ENCODE data around the gene CIBAR2.

The CIBAR2 gene

DNA sequence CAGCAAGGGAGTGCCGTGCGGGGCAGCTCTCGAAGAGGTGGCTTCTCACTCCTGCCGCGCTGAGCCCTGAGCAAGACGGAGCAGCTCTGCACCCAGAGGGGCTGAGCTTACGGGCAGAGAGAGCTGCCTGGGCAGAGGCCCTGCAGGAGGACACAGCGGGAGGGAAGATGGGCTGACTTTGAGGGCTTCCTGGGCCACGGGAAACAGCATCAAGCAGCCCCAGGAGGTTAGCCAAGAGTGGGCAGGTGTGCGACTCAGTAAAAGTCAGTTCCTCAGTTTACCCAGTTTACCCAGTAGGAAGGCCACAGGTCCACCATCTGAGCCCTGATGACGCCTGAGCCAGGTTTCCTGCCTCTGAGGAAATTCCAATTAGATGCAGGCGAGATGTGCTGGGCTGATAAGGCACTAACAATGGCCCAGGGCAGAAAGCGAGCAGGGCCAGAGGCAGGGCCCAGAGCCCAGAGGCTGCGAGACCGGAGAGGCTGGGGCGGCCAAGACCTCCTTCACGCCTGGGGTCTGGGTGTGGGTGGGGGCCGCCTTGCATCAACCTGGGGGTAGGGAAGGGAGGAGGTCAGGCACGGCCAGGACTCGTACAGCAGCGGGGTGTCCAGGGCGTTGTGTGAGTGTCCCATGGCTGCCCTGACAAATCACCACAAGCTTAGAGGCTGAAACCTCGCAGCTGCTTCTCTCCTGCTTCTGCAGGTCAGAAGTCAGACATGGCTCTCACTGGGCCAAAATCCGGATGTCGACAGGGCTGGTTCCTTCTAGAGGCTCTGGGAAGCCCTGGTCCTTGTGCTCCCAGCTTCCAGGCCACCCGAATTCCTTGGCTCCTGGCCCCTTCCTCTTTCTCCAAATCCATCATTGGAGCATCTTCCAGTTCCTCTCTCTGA is 32.0 kb upstream of the CIBAR2 start:
- no peak for DNase-seq (ENCODE audit: low spot score)

DNA sequence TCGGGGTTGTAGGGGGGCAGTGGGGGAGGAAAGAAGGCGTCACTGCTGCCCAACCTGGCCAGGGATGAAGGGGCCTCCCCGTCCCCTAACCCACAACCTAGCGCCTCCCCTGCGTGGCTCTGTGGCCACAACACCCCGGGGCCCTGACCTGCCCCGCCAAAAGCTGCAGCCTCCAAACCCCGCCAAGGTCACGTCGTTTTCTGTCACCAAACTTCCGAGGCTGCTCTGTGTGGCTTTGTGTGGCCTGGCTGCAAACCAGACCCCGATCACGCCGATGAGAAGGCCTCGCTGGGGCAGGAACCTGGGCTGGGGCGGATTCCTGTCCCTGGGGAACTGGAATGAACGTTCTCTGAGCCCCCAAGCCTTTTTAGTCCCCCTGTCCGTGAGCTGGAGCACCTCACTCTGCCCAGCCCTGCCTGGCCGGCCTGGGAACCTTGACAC is 30.5 kb upstream of the CIBAR2 start:
- DNase-seq (ENCODE audit: low spot score), result no peak

DNA sequence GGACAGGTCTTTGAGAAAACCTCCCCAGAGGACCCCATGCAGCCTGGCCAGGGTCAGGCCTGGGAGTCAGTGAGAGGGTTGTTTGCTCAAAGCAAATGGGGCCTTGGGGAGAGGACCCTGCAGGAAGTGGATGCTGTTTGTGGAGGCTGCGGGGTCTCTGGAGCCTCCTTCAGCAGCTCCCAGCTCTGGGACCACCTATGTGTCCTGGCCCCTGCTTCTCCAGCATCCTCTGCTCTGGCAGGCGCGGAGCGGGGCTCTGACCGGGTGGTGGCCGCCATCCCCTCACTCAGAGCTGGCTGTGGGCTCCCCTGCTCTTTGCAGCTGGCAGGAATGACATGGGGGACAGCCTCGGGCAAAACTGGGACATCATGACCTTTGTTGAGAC is 29.8 kb upstream of the CIBAR2 start:
- no peak for DNase-seq (ENCODE audit: low spot score)

DNA sequence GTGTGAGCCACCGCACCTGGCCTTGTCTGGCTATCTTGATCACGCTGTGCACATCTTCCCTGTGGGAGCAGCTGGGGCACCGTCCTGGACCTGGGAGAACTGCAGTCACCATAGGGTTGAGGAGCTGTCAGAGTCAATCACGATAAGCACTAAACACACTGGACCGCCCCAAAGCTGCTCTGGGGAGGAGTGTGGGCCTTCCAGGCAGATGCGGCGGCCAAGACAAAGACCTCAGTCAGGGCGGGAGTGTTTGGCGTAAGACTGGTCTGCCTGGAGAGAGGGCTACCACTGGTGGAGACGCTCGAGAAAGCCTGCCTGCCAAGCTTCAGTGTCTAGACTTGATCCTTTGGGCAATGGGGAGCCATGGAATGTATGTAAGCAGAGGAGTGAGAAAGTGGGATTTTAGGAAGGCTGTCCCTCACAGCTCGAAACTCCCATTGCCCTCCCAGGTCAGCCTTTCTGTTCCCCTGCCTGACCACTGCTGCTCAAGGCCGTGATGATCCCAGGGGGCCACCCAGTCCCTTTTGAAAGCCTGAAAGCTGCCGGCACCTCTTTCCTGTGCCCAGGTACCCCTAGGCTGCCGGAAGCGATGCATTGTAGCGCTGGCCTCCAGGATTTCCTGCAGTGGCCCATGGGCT is 29.3 kb upstream of the CIBAR2 start:
- DNase-seq (ENCODE audit: low spot score), result no peak

DNA sequence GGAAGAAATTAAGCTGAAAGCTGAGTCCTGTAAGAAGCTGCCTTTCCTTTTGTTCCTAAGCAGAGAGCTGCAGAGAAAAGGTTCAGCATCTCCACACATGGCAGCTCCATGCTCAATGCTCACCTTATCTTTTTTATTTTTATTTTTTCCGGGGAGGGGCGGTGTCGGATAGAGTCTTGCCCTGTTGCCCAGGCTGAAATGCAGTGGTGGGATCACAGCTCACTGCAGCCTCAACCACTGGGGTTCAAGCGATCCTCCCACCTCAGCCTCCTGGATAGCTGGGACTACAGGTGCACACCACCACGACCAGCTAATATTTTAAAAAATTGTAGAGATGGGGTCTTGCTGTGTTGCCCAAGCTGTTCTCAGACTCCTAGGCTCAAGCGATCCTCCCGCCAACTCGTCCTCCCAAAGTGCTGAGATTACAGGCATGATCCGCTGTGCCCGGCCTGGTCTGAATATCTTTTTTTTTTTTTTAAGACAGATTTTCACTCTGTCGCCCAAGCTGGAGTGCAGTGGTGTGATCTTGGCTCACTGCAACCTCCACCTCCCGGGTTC is 28.3 kb upstream of the CIBAR2 start:
- DNase-seq (ENCODE audit: low spot score), result no peak

DNA sequence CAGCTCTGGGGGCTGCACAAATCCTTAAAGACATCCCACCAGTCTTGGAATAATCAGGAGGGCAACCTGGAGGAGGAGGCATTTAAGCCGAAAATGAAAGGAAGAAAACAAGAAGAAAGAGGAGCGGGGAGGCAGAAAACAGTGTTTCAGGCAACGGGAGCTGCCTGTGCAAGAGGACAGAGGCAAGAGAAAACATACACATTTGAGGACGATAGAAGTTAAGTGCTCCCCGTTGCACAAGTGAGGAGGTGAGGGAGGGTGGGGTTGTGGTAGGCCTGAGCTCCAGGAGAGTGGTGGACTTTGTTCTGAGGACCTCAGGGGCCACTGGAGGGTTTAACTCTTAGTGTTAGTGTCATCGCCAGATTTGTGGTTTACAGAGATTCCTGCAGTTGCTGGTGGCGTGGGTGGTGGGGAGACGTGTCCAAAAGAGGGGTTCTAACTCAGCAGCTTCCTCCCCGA is 27.6 kb upstream of the CIBAR2 start:
- DNase-seq (ENCODE audit: low spot score), result no peak

DNA sequence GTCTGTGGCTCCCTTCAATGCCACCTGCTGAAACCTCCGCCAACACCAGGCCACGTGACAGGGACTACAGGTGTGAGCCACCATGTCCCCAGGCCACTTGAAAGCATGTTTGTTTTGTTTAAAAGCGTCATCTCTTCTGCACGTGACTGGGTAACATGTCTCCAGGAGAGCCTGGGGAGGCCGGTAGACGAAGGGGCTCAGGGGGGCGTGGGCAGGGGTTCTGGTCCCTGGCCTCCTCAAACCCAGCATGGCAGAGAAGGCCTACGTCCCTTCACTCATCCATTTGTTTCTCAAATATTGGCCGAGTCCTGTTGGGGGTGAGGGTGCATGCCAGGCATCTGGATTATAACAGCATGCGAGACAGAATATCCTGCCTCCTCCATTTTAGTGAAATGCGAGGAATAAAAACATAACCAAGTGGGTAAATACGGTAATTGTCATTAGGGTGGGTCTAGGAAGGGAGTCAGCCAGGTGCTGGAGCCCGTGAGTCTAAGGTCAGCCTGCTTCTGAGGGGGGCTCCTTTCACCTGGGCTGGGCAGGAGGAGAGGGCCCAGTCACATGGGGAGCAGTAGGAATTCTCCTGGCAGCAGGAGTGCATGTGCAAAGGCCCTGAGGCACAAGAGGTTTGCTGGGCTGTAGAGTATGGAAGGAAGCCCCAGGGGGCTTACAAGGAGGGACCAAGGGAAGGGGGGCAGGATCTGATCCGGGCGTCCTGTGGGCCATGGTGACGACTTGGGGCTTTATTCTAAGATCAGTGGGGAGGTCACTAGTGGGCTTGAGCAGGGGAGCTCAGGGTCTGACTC is 26.8 kb upstream of the CIBAR2 start:
- DNase-seq (ENCODE audit: low spot score), result no peak

DNA sequence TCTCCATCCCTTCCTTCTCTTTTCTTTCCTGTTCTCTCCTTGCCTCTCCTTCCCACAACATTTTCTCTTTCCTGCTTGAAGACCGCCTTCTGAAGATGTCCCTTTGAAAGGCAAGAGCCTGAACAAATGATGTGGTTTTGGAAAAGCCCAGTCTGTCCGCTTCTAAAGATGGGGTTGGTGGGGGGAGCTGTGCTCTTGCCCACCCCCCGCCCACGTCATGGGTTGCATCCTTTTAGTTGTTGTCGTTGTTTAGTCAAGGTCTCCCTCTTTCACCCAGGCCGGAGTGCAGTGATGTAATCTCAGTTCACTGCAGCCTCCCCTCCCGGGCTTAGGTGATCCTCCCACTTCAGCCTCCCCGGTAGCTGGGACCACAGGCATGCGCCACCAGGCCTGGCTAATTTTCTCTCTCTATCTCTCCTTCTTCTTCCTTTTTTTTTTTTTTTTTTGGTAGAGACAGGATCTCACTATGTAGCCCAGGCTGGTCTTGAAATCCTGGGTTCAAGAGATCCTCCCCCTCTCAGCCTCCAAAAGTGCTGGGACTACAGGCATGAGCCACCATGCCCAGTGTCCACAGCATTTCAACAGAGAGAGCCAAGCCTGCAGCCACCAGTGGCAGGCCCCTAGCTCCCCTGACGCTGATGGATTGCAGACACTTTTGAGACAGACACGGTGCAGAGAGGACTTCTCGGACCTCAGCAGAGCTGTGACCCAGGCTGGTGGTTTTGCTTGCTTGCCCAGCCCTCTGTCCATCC is 26.0 kb upstream of the CIBAR2 start:
- no peak for DNase-seq (ENCODE audit: low spot score)

DNA sequence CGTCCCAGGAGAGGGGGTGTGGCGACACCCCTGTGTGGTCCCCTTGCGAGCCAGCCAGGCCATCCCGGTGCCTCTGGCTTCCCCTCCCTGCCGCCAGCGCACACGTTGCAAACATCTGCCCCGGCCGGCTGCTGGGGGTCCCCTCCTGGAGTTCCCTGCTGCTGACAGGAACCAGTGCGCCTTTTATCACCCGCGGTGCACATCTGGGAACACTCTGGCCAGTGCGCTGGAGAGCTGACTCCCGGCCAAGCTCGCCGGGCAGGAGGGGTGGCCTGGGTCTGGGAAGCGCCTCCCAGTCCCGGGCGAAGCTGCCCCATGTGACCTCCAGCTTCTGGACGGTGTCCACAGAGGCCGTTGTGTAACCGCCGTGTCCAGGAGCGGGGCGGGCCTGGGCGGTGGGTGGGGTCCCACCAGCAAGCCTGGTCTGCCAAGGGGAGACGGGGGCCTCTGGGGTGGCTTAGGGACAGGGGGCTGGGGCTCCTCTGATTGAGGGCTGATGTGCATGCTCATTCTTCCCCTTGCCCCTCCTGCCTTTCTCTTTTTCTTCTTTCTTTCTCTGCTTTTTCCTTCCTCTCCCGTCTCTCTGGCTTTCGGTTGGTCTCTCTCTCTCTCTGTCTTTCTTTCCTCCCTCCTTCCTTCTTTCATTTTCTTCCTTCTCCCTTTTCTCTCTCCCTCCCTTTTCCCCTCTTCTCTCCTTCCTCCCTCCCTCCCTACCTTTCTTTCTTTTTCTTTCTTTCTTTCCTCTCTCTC is 25.2 kb upstream of the CIBAR2 start:
- DNase-seq (ENCODE audit: low spot score), result peak; percentile 90

DNA sequence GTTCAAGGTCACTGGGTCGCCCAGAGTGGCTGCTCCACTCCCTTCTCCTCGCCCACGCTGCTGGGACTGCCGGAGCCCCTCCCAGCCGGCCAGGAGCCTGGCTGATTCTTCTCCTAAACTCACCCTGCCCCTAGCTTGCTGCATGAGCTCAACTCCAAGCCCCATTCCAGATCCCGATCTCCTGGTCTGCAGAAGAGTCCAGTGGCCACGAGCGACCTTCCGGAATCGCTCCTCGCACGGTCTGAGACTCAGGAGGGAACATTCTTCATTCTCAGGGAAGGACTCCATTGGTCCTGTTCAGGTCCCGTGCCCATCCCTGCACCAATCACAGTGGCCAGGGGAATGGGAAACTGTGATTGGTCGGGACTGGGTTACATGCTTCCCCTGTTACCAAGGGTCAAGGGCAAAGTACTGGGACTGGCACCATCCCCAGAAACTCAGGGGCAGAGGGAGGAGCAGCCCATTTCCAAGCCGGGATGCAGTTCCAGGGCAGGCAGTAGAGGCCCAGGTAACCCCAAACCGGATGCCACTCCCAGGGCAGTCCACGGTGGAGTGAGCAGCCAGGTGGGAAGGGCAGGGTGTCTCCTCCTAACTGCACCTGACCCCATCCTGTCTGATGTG is 24.5 kb upstream of the CIBAR2 start:
- DNase-seq (ENCODE audit: low spot score), result no peak

DNA sequence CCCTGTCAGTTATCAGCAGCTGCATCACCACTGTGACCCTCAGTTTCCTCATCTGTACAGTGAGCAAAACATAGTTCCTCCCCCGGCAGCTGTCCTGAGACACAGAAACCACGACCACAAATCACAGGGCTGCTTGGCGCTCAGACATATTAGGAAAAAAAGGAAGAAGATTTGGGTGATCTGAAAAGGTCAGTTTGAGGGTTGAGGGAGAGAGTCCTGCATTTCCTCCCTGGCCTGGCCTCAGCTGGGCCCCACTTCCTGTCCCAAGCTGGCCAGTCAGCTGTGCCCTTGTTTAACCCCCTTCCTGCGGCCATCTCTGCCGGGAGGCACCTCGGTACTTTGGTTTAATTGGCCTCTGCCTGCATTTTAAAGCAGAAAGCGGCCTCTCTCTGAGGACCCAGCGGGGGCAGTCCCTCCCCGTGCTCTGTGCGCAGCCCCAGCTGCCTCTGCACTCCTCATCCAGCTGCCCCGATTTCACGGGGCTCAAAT is 24.0 kb upstream of the CIBAR2 start:
- peak; percentile 82 for DNase-seq (ENCODE audit: low spot score)

DNA sequence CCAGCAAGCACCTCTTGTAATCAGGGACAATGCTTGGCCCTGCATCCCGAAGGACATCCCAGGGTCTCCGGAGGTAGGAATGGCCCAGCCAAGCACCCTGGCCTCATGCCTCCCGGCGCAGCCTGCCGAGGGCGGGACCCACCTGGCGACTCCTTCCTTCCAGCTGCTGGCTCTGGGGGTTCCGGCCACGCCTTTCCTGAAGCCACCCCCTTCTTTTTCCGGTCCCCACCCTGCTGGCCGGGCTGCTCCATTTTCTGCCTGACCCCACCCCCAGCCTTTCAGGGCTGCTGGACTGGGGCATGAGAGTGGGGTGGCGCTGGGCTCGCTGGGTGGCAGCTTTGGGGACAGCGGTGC is 22.5 kb upstream of the CIBAR2 start:
- no peak for DNase-seq (ENCODE audit: low spot score)

DNA sequence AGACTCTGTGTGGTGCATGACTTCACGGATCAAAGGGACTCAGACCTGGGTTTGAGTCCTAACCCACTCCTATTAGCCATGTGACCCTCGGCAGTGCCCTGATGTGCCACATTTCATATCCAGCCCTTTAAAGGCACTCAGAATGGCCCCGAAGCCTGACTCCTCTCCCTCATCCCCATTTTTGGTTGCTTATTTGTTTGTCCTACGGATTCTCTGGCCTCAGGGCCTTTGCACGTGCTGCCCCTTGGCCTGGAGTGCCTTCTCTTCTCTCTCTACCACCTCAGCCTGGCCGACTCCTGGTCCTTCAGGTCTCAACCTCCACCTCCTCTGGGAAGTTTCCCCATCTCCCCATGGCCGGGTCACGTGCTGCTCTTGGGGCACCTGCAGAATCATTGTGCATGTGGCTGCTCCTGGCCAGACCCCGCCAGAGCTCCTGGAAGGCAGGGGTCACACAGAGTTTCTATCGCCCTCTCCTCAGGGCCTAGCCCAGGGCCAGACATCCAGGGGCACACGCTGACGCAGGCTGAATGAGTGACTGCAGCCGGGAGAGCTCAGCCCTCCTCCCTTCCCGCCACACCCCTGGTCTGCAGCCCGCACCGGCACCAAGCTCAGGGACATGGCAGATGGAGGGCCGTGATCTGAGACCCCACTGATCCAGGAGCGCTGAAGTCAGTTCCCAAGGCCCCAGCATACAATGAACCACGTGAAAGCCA is 22.0 kb upstream of the CIBAR2 start:
- no peak for DNase-seq (ENCODE audit: low spot score)

DNA sequence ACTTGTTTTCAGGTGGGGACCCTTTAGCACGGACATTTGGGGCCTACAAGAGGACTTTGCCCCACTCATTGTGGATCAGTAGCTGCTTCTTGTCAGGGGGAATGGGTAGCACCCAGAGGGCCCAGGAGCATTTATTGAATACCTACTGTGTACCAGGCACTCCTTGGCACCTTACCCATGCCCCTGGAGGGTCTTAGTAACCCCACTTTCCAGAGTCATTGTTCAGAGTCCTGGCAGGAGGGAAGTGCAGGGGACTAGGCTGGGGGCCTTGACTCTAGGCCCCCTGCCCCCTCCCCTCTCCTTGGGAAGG is 21.0 kb upstream of the CIBAR2 start:
- no peak for DNase-seq (ENCODE audit: low spot score)

DNA sequence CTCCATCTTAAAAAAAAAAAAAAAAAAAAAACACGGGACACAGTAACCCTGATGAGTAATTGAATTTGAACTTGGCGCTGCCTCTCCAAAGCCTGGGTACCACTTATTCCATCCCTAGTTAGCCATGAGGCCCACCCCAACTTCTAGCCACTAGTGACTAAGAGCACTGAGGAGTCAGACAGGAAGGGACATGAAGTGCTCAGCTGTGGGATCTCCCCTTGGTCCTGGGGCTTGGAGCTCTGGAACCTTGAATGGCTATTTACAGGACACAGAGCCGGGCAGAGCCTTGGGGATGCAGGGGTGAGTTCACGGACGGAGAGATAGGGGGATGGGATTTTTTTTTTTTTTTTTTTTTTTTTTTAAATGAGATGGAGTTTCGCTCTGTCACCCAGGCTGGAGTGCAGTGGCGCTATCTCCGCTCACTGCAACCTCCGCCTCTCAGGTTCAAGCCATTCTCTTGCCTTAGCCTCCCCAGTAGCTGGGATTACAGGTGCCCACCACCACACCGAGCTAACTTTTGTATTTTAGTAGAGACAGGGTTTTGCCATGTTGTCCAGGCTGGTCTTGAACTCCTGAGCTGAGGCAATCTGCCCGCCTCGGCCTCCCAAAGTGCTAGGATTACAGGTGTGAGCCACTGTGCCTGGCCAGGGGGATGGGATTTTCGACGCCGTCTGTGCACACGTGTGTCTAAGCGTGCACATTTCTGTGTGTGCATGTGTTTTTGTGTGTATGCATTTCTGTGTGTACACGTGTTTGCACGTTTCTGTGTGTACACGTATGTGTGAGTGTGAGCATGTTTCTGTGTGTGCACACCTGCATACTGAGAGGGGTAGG is 20.4 kb upstream of the CIBAR2 start:
- DNase-seq (ENCODE audit: low spot score), result no peak

DNA sequence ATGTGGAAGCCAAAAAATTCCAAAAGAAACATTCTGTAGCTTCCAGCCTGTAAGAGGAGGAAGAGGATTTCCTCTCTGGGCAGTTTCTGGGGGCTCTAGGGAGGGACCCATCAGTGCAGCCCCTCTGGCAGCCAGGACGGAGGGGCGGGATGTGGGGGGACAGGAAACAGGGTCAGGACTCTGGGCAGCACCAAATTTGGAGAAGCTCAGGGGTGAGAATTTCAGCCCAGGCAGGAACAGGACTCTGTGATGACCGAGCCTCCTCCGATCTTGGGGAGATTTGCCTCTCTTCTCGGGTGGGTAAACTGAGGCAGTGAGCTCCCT is 18.4 kb upstream of the CIBAR2 start:
- no peak for DNase-seq (ENCODE audit: low spot score)

DNA sequence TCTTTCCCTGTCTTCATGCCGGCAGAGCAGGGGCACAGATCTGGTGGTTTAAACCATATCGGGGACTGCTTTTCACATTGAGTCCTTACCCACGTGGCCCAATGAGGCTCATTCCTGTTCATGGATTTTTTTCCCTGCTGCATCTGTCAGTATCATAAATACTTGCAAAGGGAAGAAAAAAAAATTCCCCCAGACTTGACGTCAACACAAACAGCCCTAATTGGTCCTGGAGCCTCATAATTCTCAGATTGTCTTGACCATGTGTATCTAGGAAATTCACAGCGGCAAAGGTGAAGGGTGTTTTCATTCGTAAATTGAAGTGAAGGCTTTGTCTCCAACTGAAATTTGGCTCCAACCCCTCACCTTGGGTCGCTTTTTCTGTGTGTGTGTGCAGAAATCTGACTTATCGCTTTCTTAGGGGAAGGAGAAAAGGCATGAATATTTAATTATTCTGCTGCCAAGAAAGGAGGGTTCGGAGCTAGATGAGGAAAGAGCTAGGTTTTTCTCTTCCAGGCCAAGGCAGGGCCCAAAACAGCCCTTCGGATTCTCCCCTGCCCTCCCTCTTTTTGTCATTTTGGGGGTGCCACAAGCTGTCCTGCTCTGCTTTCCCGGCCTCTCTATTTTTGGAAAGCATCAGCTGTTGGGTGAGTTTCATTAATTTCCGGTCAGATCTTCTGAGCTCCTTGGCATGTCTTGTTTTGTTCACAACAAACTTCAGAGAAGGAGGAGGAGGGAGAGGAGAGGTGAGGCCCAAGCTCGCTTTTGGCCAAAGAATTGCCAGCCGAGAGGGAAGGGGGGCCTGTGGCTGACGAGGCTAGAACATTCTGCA is 17.8 kb upstream of the CIBAR2 start:
- DNase-seq (ENCODE audit: low spot score), result no peak

Data from left forelimb (tissue), 1 donor.